Adrenal gland (tissue), 12 donors: ENCODE data around the gene CREBZF. TPM values are rescaled to one million over a fixed set of nuclear protein-coding genes. Genes with fewer than 3 reads are reported as not detected.

Source experiments
- DNase-seq, 7 donors: peaks; one replicate each; pipeline ENCODE4 v3.0.0-alpha.2; 2019 to 2020
- H3K27ac ChIP-seq, 5 donors: fragments of 200-600 bp; sonication (generic) in 4 of 5; 1 replicate in 3 of 5; 2 replicates in 2 of 5; pipeline versions ENCODE4 v1.5.1 to v1.8.0; 2016 to 2020; ENCODE audit warnings: mild to moderate bottlenecking in 1 of 5
- H3K27me3 ChIP-seq: fragments of 200-600 bp; 2 replicates; pipeline ENCODE4 v1.8.0; 2021
- H3K36me3 ChIP-seq, 2 donors: fragments of 200-600 bp; replicated peaks in 1 of 2; 1 replicate in 1 of 2; 2 replicates in 1 of 2; pipeline versions ENCODE4 v1.5.1 to v1.8.0; 2018 to 2022
- H3K4me1 ChIP-seq, 2 donors: fragments of 200-600 bp; replicated peaks in 1 of 2; 1 replicate in 1 of 2; 2 replicates in 1 of 2; pipeline versions ENCODE4 v1.5.1 to v1.8.0; 2018 to 2021
- H3K4me3 ChIP-seq, 4 donors: fragments of 200-600 bp; sonication (generic) in 3 of 4; one replicate each; pipeline ENCODE4 v1.5.1; 2016 to 2018
- H3K9me3 ChIP-seq, 3 donors: fragments of 200-600 bp; sonication (generic) in 1 of 3; replicated peaks in 1 of 3; 1 replicate in 2 of 3; 2 replicates in 1 of 3; pipeline versions ENCODE4 v1.5.1 to v1.8.0; 2016 to 2021
- POLR2A ChIP-seq, 2 donors: fragments of 450-650 bp; IDR thresholded peaks; one replicate each; pipeline ENCODE4 v1.6.1; 2017; ENCODE audit warnings: antibody characterized with exemption in 2 of 2, mild to moderate bottlenecking in 2 of 2, moderate library complexity in 1 of 2
- WGBS, 4 donors: extraction: QIAGEN DNeasy Blood & Tissue Kit in 2 of 4; methylation state at CpG; one replicate each; pipeline versions ENCODE4 v1.1.5 to v1.1.7; 2013 to 2017; 5-methylcytosine and 5-hydroxymethylcytosine counted together
- intact Hi-C, 2 donors: fragments of 100-400 bp; cut with DNase I; formaldehyde crosslinking; loops; one replicate each; pipeline versions ENCODE4 v1.14.1 to v1.15.0; 2022 to 2023
- polyA plus RNA-seq, 3 donors: library from polyadenylated mRNA; stranded (reverse); fragments of 200-250 nt in 2 of 3; fragments of 350-450 nt in 1 of 3; fragmentation: Illumina TruSeq in 1 of 3; extraction: RNeasy Lipid Tissue Mini Kit (QIAGEN cat#74804) in 1 of 3; gene quantifications; one replicate each; pipeline ENCODE4 v1.2.3, GENCODE V29; 2013 to 2014
- total RNA-seq, 9 donors: library from RNA; depleted of rRNA in 4 of 9; stranded (reverse); fragments of >200 nt in 4 of 9; fragments of 120-200 nt in 1 of 9; fragmentation: NEBNext Ultra II Directional in 1 of 9; extraction: Animal tissue kit (Norgen Biotek cat#: 25700) in 1 of 9; gene quantifications; one replicate each; pipeline versions ENCODE4 v1.1.0 to v1.2.4, GENCODE V29; 2013 to 2023
- TF ChIP-seq, protein P1 (sequence below), 6 experiments: fragments of 450-650 bp in 4 of 6; fragments of 200-600 bp in 2 of 6; sonication (generic) in 1 of 6; IDR thresholded peaks; 1 replicate in 5 of 6; 2 replicates in 1 of 6; pipeline versions ENCODE4 v1.5.1 to v1.8.0; 2016 to 2021; ENCODE audit warnings: antibody characterized with exemption in 6 of 6, mild to moderate bottlenecking in 2 of 6, moderate library complexity in 1 of 6
- donor health status: healthy with polysubstance abuse.
- donor health status: Bipolar disorder and iron deficiency.
- donor health status: DM: yes; HTN: yes; CAD: no.
- donor health status: DM: no; HTN: no; CAD: no.
- donor health status: DM: no; HTN: no; CAD: no.
- donor health status: DM: yes; HTN: yes; CAD: no.

Gene CREBZF
- total and polyA plus RNA-seq, 12 donors: 15.8 to 78.6 (median 38.2) TPM

GRCh38 chr11:85668157-85668556, 3.2 kb upstream of the CREBZF start:
- H3K4me3 ChIP-seq: no peak overlapping the region
- TF ChIP-seq, protein P1, sequence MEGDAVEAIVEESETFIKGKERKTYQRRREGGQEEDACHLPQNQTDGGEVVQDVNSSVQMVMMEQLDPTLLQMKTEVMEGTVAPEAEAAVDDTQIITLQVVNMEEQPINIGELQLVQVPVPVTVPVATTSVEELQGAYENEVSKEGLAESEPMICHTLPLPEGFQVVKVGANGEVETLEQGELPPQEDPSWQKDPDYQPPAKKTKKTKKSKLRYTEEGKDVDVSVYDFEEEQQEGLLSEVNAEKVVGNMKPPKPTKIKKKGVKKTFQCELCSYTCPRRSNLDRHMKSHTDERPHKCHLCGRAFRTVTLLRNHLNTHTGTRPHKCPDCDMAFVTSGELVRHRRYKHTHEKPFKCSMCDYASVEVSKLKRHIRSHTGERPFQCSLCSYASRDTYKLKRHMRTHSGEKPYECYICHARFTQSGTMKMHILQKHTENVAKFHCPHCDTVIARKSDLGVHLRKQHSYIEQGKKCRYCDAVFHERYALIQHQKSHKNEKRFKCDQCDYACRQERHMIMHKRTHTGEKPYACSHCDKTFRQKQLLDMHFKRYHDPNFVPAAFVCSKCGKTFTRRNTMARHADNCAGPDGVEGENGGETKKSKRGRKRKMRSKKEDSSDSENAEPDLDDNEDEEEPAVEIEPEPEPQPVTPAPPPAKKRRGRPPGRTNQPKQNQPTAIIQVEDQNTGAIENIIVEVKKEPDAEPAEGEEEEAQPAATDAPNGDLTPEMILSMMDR (IDR thresholded peaks at IDR 0.05): no peak
- TF ChIP-seq POLR2A (IDR thresholded peaks at IDR 0.05): no peak
- DNase-seq: no peak
- H3K27me3 ChIP-seq: no peaks in the 10 kb centered on the region
- H3K4me1 ChIP-seq: peaks cover 9 to 11% of the 10 kb centered on the region in 2 donors
- WGBS, 4 donors: 91 to 98% (median 93%) methylated on average over 1 of the region's 1 CpG
- no peaks in the 10 kb centered on the region for H3K9me3 ChIP-seq
- intact Hi-C loops: no loop called here
- no peaks in the 10 kb centered on the region for H3K36me3 ChIP-seq
- no peak overlapping the region for H3K27ac ChIP-seq

DNA sequence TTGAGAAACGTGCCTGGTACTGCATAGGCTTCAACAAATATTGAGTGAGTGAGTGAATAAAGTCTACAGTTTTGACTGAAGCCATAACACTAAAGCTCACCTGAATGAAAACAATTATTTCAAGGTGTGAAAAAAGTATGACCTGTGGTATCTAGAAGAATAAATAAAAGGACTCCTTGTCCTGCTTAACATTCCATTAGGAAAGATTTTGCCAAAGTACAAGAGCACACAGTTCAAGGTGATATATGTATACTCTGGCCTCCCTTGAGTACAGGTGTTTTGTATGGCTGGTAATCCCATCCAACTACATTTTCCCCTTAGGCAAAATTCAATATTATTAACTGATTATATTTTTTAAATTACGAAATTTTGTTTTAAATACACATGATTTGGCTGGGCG, 1.8 kb upstream of the CREBZF start:
- Histone ChIP-seq H3K36me3 (no peaks in the 10 kb centered on the region), H3K4me1 (peaks cover 22 to 25% of the 10 kb centered on the region in 2 donors), H3K9me3 (no peaks in the 10 kb centered on the region), H3K27me3 (no peaks in the 10 kb centered on the region), H3K27ac (no peak overlapping the region), H3K4me3 (no peak overlapping the region)
- TF ChIP-seq, protein P1 (IDR thresholded peaks at IDR 0.05): no peak
- intact Hi-C loops: no loop called here
- no peak for DNase-seq
- 88 to 95% (median 93%) methylated on average over 3 of the region's 3 CpGs for WGBS, 4 donors

DNA sequence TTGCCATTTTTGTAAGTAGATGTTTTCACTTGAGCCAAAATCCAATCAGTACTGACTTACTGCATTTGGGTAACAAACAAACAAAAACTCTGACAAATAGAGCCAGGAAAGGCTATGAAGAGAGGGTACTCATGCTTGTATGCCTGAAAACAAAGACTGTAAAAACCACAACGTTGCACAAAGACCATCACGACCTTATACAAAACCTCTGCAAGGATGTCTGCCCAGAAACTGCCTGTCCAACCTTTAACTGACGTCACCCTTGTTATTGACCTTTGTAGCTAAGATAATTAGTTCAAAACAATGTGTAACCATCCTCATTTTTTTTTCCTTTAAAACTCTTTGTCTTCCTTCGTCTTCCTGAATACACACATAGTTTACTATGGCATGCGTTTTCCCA, 804 bp upstream of the CREBZF start:
- no peaks in the 10 kb centered on the region for H3K36me3 ChIP-seq
- intact Hi-C loops: no loop called here
- no peaks in the 10 kb centered on the region for H3K27me3 ChIP-seq
- peak overlapping the region in 4 of 5 donors; percentile 98 to 99 (median 98) for H3K27ac ChIP-seq
- WGBS, 4 donors: 42 to 51% (median 44%) methylated on average over 5 of the region's 5 CpGs
- peak in 2 of 7 donors; percentile 42 to 52 for DNase-seq
- peaks cover 28 to 34% of the 10 kb centered on the region in 2 donors for H3K4me1 ChIP-seq
- TF ChIP-seq POLR2A (IDR thresholded peaks at IDR 0.05): no peak
- TF ChIP-seq, protein P1 (IDR thresholded peaks at IDR 0.05): no peak
- H3K9me3 ChIP-seq: no peaks in the 10 kb centered on the region
- H3K4me3 ChIP-seq: peak overlapping the region in 1 of 4 donors; percentile 94

DNA sequence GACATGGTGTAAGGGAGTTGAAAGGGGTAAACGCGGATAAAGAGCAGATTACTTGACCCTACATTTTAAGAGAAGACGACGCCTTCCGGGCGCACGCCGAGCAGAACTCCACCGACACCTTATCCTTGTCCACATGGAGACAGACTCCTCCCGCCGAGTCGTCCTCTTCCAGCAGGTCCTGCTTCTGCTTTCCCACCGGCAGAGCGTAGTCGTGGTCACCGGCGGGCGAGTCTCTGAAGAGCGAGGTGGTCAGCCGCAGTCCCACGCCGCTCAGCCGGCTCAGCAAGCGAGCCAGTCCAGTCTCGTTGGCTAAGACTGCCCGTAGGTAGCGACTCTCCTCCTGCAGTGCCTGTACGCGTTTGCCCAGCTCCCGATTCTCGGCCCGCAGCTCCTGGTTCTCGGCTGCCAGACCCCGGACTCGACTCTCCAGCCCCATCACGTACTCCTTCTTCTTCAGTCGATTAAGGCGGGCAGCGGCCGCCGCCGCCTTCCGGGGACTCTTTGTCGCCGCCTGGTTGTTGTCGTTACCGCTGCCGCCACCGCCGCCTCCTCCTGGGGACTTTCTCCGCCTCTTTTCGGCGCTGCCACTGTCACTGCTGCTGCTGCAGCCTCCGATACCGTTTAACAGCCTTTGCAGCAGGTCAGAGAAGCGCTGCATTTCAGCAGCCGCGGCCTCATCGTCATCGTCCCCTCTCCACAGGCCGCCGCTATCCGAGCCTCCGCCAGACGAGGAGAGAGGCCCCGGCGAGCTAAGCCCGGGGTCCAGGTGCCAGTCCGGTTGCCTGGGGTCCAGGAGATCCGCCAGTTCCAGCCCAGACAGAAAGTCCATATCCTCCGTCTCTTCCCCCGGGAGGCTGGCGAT, 945 bp downstream of the CREBZF start:
- WGBS, 4 donors: 0 to 1% (median 1%) methylated on average over 20 to 73 of the region's 73 CpGs
- TF ChIP-seq, protein P1 (IDR thresholded peaks at IDR 0.05): peak; percentile 41 to 69 (median 56)
- TF ChIP-seq POLR2A (IDR thresholded peaks at IDR 0.05): peak; percentile 7 to 22
- Histone ChIP-seq H3K4me1 (peaks cover 37 to 52% of the 10 kb centered on the region in 2 donors), H3K27me3 (no peaks in the 10 kb centered on the region), H3K27ac (peak overlapping the region; percentile 98 to 99 (median 98)), H3K36me3 (peaks cover 0 to 13% of the 10 kb centered on the region in 2 donors), H3K9me3 (no peaks in the 10 kb centered on the region), H3K4me3 (peak overlapping the region; percentile 83 to 96 (median 94))
- intact Hi-C loops: loop anchor here in 1 of 2 donors (5.0 kb wide), 1 partner anchor 37 kb away; the partner anchor contains the start of genes DLG2 and TMEM126B
- peak; percentile 76 to 91 (median 83) for DNase-seq
